ENCODE measurements around the gene OTUB2.

GRCh38 chr14:93989939-93990338 lies 36.2 kb upstream of the OTUB2 start:
- TF ChIP-seq CTCF (IDR thresholded peaks at IDR 0.05; ENCODE audit: low read length) (no peak), EZH2 (IDR thresholded peaks at IDR 0.05; ENCODE audit: borderline replicate concordance, low read length) (no peak)
